Retinal pigment epithelial cell (primary cell): Measurements from ENCODE around the gene LSR.
A peak's percentile ranks its signal among the peaks of the same experiment; 100 is the strongest.

Experiments
- DNase-seq: peaks from one replicate; pipeline ENCODE4 v3.0.0-alpha.2; 2010; ENCODE audit warnings: low read depth
- H3K4me3 ChIP-seq: 2 replicates; pipeline ENCODE4 v1.5.1; 2011; ENCODE audit warnings: mild to moderate bottlenecking, low read length, control low read depth, moderate library complexity
- TF ChIP-seq, protein P1 (sequence below): conservative IDR thresholded peaks from 2 replicates; pipeline ENCODE4 v1.5.1; 2011; ENCODE audit warnings: low read depth, low read length, control low read depth, inconsistent platforms

LSR gene

DNA sequence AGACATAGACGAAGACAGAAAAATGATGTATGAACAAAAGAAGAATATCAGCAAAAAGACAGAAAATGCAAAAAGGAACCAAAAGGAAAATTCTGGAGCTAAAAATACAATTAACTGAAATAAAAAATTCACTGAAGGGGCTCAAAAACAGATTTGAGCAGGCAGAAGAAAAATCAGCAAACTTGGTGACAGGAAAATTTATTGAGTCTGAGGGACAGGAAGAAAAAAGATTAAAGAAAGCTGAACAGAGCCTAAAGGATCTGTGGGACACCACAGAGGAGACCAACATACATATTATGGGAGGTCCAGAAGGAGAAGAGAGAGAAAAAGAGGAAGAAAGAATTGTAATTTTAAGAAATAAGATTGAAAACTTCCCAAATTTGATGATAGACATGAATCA, 7.4 kb upstream of the LSR start:
- no peak for DNase-seq
- H3K4me3 ChIP-seq = no peak overlapping the region
- TF ChIP-seq, protein P1, sequence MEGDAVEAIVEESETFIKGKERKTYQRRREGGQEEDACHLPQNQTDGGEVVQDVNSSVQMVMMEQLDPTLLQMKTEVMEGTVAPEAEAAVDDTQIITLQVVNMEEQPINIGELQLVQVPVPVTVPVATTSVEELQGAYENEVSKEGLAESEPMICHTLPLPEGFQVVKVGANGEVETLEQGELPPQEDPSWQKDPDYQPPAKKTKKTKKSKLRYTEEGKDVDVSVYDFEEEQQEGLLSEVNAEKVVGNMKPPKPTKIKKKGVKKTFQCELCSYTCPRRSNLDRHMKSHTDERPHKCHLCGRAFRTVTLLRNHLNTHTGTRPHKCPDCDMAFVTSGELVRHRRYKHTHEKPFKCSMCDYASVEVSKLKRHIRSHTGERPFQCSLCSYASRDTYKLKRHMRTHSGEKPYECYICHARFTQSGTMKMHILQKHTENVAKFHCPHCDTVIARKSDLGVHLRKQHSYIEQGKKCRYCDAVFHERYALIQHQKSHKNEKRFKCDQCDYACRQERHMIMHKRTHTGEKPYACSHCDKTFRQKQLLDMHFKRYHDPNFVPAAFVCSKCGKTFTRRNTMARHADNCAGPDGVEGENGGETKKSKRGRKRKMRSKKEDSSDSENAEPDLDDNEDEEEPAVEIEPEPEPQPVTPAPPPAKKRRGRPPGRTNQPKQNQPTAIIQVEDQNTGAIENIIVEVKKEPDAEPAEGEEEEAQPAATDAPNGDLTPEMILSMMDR = no peak

DNA sequence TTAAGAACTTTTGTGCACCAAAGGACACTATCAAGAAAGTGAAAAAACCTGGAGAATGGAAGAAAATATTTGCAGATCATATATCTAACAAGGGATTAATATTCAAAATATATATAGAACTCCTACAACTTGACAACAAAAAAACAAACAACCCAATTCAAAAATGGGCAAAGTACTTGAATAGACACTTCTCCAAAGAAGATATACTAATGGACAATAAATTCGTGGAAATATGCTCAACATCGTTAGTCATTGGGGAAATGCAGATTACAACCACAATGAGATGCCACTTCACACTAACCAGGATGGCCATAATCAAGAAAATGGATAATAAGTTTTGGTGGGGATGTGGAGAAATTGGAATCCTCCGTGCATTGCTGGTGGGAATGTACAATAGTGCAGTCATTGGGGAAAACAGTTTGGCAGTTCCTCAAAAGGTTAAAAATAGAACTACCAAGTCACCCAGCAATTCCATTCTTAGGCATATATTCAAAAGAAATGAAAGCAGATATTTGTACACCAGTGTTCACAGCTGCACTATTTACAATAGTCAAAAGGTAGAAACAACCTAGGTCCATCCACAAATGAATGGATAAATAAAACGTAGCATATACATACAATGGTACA, 2.2 kb upstream of the LSR start:
- H3K4me3 ChIP-seq = no peak overlapping the region
- TF ChIP-seq, protein P1 = no peak
- DNase-seq = no peak

DNA sequence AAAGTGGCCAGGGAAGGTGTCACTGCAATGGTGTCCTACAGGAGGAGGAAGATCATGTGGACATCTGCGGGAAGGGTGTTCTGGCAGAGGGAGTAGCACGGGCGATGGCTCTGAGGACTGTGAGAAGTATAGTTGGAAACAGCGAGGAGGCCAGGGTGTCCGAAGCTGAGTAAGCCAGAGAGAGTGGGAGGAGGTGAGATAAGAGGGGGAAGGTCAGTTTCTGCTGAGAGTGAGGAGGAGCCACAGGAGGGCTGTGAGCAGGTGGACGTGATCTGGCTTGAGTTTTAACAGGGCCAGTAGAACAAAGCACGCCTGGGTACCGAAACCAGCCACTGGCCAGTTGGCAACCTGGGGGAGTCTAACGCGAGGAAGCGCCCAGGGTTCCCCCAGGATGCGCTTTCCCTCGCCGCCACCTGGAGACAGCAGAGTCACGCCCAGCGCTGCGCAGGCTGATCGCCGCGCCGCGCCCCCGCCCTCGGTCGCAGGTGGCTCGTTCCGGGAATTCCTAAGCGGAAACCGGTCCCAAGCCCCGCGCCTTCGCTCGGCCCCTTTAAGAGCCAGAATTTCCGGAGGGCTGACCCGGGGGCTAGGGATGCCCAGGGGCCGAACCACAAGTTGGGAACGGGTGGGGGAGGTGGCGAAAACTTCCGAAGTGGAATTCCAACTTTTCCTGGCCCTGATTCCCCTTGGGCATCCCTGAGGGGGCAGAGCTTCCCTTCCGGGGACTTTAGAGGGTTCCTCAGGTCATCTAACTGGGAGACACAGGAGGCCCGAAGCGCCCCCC, 1.1 kb upstream of the LSR start:
- TF ChIP-seq, protein P1 = peak; percentile 38
- peak overlapping the region; percentile 56 for H3K4me3 ChIP-seq
- DNase-seq = no peak

DNA sequence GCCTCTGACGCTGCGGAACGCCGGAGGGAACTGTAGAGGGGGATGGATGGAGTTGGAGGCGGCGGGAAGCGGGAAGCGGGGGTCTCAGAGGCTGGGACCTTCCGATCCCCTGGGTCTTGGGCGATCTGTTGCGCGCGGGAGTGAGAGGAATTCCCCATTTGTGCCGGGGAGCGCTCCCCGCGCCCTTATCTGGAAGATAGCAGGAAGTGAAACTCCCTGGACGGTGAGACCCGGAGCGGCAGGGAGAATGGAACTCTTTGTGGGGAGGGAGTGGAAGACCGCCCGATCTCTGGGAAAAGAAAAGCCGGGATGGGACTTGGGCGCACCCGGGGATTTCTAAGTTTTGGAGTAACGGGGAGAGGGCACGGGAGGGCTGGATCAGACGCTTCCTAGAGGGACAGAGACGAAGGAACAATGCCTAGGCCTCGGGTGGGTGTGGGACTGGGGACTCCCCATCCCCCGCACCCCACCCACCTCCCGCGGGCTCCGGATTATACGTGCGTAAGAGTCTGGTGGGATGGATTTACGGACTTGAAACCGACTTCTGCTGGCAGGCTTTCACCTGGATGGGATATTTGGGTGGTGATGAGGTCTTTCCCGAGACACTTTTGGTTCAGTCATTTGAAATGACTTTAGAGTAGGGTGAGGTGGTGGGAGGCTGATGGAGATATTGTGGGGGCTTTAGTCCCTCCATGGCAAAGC, 495 bp downstream of the LSR start:
- TF ChIP-seq, protein P1 = no peak
- H3K4me3 ChIP-seq = peak overlapping the region; percentile 56
- DNase-seq = no peak

DNA sequence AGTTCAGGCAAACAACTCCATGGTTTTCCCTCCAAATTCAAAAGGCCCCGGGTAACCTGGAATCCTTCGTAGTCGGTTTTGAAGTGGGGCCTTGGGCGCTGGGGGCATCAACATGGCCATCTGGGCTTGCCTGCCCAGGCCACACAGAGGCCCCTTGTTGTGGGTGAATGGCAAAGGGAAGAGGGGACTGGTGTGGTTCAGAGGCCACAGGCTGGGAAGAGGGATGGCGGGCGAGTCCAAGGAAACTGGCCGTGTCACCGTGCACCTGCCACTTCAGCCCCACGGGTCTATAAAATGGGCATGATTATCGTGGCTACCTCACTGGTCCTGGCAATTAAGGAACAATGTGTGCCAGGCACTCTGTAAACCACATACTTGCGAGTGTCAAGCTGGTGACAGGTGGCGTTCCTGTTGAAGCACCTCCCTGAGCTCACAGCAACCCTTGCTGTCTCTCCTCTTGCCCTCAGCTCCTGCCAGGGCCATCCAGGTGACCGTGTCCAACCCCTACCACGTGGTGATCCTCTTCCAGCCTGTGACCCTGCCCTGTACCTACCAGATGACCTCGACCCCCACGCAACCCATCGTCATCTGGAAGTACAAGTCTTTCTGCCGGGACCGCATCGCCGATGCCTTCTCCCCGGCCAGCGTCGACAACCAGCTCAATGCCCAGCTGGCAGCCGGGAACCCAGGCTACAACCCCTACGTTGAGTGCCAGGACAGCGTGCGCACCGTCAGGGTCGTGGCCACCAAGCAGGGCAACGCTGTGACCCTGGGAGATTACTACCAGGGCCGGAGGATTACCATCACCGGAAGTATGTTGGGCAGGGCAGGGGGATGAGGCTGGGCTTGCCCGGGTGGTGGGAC, 1.3 kb downstream of the LSR start:
- H3K4me3 ChIP-seq = peak overlapping the region; percentile 56
- TF ChIP-seq, protein P1 = no peak
- no peak for DNase-seq

DNA sequence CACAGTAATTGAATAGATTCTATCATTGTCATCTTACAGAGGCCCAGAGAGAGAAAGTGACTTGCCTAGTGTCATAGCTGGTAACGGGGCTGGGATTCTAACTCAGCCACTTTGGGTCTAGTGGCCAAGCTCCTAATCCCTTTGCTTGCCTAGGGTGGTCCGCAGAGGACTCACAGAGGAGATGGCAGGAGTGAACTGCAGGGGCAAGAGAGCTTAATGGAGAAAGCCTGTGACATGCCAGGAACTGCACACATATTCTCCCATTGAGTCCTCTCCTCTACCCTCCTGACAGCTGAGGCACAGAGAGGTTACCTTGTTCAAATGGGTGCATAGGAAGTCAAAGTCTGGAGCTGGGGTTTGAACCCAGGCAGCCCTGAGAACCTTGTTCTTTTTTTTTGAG, 2.7 kb downstream of the LSR start:
- TF ChIP-seq, protein P1 = no peak
- no peak for DNase-seq
- no peak overlapping the region for H3K4me3 ChIP-seq
